Psoas muscle (tissue), 8 donors: ENCODE data around the gene CPED1. TPM values are rescaled to one million over a fixed set of nuclear protein-coding genes. Genes with fewer than 3 reads are reported as not detected.
"Not testable (repeated sequence)": the region's sequence is repeated elsewhere in the genome, so short reads cannot be mapped to it uniquely, and the experiment has no call there.

ENCODE experiments used
- ATAC-seq, 4 donors: fragments of 200-7000 bp; cut with Tn5 transposase; one replicate each; pipeline ENCODE4 v1.9.1; 2020; ENCODE audit warnings: moderate library complexity in 3 of 4, mild to moderate bottlenecking in 2 of 4
- DNase-seq, 2 donors: peaks; one replicate each; pipeline ENCODE4 v3.0.0-alpha.2; 2020
- H3K27ac ChIP-seq: fragments of 200-600 bp; one replicate; pipeline ENCODE4 v1.8.0; 2022
- H3K27me3 ChIP-seq, 3 donors: fragments of 200-600 bp in 1 of 3; one replicate each; pipeline versions ENCODE4 v1.6.1 to v1.8.0; 2013 to 2022; ENCODE audit warnings: low read length in 2 of 3, mild to moderate bottlenecking in 2 of 3, moderate library complexity in 1 of 3; ENCODE audit not compliant: insufficient read depth in 3 of 3
- H3K36me3 ChIP-seq, 2 donors: fragments of 200-600 bp in 1 of 2; one replicate each; pipeline versions ENCODE4 v1.6.1 to v1.8.0; 2013 to 2022; ENCODE audit warnings: low read depth in 1 of 2, mild to moderate bottlenecking in 1 of 2, moderate library complexity in 1 of 2; ENCODE audit not compliant: insufficient read depth in 1 of 2
- H3K4me1 ChIP-seq: fragments of 200-600 bp; one replicate; pipeline ENCODE4 v1.8.0; 2022
- H3K4me3 ChIP-seq: fragments of 200-600 bp; one replicate; pipeline ENCODE4 v1.8.0; 2022; ENCODE audit warnings: mild to moderate bottlenecking
- H3K9me3 ChIP-seq: fragments of 200-600 bp; one replicate; pipeline ENCODE4 v1.8.0; 2022
- WGBS, 3 donors: extraction: QIAGEN DNeasy Blood & Tissue Kit; methylation state at CpG; one replicate each; pipeline versions ENCODE4 v1.1.6 to v1.1.7; 2013; 5-methylcytosine and 5-hydroxymethylcytosine counted together
- intact Hi-C, 2 donors: fragments of 100-400 bp; cut with DNase I; formaldehyde crosslinking; loops; one replicate each; pipeline versions ENCODE4 v1.11.0 to v1.14.2; 2022
- polyA plus RNA-seq, 3 donors: library from polyadenylated mRNA; stranded (reverse); fragments of 200-250 nt; gene quantifications; one replicate each; pipeline ENCODE4 v1.2.3, GENCODE V29; 2013
- total RNA-seq, 4 donors: library from RNA; stranded (reverse); fragmentation: NEBNext Ultra II Directional in 2 of 4; extraction: Animal tissue kit (Norgen Biotek cat#: 25700) in 2 of 4; gene quantifications; one replicate each; pipeline versions ENCODE4 v1.2.1 to v1.2.4, GENCODE V29; 2021 to 2023
- TF ChIP-seq, protein P1 (sequence below): fragments of 200-600 bp; IDR thresholded peaks from one replicate; pipeline ENCODE4 v1.8.0; 2022; ENCODE audit warnings: antibody characterized with exemption
- donor health status: healthy with polysubstance abuse.
- donor health status: DM: no; HTN: no; CAD: no; lungs with moderate emphysema.
- donor health status: Bipolar disorder and iron deficiency.
- donor health status: healthy.
- donor health status: DM: yes; HTN: yes; CAD: no.
- donor health status: DM: no; HTN: no; CAD: no.
- donor health status: DM: no; HTN: no; CAD: no.
- donor health status: DM: yes; HTN: yes; CAD: no.

Gene CPED1
- total and polyA plus RNA-seq, 7 donors: 0.90 to 39.2 (median 12.0) TPM

DNA sequence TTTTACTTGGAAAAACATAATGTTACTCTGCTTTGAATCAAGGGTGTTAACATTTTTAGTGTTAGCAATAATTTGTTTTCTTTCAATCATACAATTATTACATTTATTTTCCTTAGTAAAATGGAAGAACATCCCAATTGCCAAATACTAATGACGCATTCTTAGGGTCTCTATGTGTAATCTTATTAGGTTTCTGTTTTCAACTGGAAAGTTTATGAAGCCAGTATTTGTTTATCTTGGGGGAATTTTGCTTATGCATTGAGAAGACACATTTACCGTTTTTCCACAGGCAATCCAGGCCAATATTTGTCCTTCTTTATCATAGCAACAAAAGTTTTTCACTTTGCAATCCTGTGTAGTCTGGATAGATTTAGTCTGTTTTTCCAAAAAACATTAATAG is 134.5 kb downstream of the CPED1 start:
- Histone ChIP-seq H3K4me3 (no peak overlapping the region), H3K9me3 (no peaks in the 10 kb centered on the region), H3K36me3 (peaks cover 0 to 42% of the 10 kb centered on the region in 2 donors), H3K27me3 (no peaks in the 10 kb centered on the region), H3K4me1 (no peaks in the 10 kb centered on the region), H3K27ac (no peak overlapping the region)
- intact Hi-C loops: loop anchor here in 1 of 2 donors (10.0 kb wide), 1 partner anchor 212 kb away; no protein-coding TSS in a partner anchor
- ATAC-seq (no peak), DNase-seq (no peak)
- WGBS, 3 donors: 72 to 79% (median 73%) methylated on average over 2 of the region's 2 CpGs
- TF ChIP-seq, protein P1, sequence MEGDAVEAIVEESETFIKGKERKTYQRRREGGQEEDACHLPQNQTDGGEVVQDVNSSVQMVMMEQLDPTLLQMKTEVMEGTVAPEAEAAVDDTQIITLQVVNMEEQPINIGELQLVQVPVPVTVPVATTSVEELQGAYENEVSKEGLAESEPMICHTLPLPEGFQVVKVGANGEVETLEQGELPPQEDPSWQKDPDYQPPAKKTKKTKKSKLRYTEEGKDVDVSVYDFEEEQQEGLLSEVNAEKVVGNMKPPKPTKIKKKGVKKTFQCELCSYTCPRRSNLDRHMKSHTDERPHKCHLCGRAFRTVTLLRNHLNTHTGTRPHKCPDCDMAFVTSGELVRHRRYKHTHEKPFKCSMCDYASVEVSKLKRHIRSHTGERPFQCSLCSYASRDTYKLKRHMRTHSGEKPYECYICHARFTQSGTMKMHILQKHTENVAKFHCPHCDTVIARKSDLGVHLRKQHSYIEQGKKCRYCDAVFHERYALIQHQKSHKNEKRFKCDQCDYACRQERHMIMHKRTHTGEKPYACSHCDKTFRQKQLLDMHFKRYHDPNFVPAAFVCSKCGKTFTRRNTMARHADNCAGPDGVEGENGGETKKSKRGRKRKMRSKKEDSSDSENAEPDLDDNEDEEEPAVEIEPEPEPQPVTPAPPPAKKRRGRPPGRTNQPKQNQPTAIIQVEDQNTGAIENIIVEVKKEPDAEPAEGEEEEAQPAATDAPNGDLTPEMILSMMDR: no peak

DNA sequence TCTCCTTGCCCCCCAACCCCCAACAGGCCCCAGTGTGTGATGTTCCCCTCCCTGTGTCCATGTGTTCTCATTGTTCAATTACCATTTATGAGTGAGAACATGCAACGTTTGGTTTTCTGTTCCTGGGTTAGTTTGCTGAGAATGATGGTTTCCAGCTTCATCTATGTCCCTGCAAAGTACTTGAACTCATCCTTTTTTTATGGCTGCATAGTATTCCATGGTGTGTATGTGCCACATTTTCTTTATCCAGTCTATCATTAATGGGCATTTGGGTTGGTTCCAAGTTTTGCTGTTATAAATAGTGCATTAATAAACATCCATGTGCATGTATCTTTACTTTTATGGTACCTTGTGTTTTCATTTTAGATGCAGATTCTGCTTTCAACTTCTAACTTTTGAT is 136.9 kb downstream of the CPED1 start:
- not testable (repeated sequence) for H3K9me3 ChIP-seq, H3K4me1 ChIP-seq, H3K27ac ChIP-seq, DNase-seq, H3K27me3 ChIP-seq, H3K4me3 ChIP-seq, ATAC-seq
- peaks cover 0 to 60% of the 10 kb centered on the region in 2 donors for H3K36me3 ChIP-seq
- intact Hi-C loops: loop anchor here in 1 of 2 donors (10.0 kb wide), 1 partner anchor 209 kb away; no protein-coding TSS in a partner anchor
- WGBS, 3 donors: 58 to 63% (median 63%) methylated on average over 1 of the region's 1 CpG

DNA sequence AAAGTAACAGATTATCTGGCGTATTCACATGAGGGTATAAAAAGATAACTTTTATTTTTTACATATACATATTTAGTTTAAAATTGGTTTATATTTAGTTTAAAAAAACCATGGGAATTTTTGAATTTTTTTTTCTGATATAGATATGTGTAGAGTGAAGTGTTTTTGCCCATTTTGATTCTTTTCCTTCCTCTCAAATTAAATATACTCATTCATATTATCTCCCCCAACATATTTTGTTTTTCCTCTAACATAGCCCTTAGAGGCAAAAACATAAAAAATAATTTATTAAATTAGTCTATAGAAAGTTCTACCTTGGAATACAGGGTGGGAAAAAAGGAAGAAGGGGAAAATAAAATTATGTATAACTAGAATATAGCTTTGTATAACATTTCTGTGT is 137.7 kb downstream of the CPED1 start:
- H3K27me3 ChIP-seq: no peaks in the 10 kb centered on the region
- DNase-seq: no peak
- no peak overlapping the region for H3K27ac ChIP-seq
- WGBS, 3 donors: 98 to 100% (median 100%) methylated on average over 1 of the region's 1 CpG
- H3K4me3 ChIP-seq: no peak overlapping the region
- no peaks in the 10 kb centered on the region for H3K4me1 ChIP-seq
- H3K36me3 ChIP-seq: peaks cover 0 to 68% of the 10 kb centered on the region in 2 donors
- intact Hi-C loops: loop anchor here in 1 of 2 donors (10.0 kb wide), 1 partner anchor 209 kb away; no protein-coding TSS in a partner anchor
- no peaks in the 10 kb centered on the region for H3K9me3 ChIP-seq
- TF ChIP-seq, protein P1: no peak
- no peak for ATAC-seq

DNA sequence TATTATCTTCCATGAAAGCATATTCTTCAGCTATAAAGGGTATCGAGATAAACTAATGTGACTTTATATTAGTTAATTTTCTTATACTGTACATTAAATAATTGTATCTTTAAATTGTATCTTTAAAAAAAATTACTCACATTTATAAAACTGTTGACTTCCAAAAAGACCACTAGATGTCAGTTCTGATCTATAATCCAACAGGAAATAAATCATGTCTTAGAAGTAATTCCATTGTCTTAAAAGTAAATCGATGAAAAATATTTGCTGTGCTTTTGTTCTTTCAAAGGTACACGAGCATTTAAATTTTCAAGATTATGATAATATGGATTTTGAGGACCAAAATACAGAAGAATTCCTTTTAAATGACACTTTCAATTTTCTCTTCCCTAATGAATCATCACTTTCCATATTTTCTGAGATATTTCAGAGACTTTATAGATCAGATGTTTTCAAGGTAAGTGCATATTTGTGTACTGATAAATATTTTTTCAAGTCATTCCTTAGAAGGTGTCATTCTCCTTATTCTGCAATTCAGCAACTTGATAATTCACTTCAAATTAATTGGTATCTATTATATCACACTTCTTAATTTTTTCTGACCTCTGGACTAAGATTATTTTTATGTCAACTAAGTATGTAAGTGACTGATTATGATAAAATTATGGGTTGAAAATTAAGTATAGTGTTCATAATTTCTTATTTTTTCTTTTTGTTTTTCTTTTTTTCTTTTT is 138.5 kb downstream of the CPED1 start:
- ATAC-seq: no peak
- no peaks in the 10 kb centered on the region for H3K9me3 ChIP-seq
- no peak overlapping the region for H3K27ac ChIP-seq
- peaks cover 0 to 76% of the 10 kb centered on the region in 2 donors for H3K36me3 ChIP-seq
- intact Hi-C loops: loop anchor here in 1 of 2 donors (10.0 kb wide), 1 partner anchor 208 kb away; no protein-coding TSS in a partner anchor
- DNase-seq: no peak
- WGBS, 3 donors: 48 to 56% (median 49%) methylated on average over 3 of the region's 3 CpGs
- no peaks in the 10 kb centered on the region for H3K27me3 ChIP-seq
- no peaks in the 10 kb centered on the region for H3K4me1 ChIP-seq
- TF ChIP-seq, protein P1: no peak
- no peak overlapping the region for H3K4me3 ChIP-seq

DNA sequence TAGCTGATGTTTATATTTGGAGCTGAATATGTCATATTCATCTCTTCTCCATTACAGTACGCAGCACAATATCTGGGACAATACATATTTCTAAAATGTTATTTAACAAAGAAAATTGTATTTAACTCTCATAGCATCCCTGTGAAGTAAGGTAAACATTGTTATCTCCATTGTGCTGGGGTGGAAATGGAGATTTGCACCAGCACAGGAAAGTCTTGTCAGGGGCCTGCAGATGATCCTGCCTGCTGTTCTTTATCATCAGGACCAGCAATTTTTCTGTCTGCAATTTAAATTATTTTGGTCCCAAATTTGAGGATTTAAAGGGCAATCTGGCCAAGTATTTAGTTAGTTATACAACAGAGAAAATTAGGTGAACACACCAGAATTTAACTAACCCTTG is 144.4 kb downstream of the CPED1 start:
- ATAC-seq: no peak
- Histone ChIP-seq H3K9me3 (no peaks in the 10 kb centered on the region), H3K4me1 (no peaks in the 10 kb centered on the region), H3K4me3 (no peak overlapping the region), H3K27me3 (no peaks in the 10 kb centered on the region), H3K27ac (no peak overlapping the region), H3K36me3 (peaks cover 0 to 96% of the 10 kb centered on the region in 2 donors)
- intact Hi-C loops: no loop called here
- DNase-seq: no peak
- TF ChIP-seq, protein P1: no peak
- 0% methylated on average over 1 of the region's 1 CpG for WGBS, 3 donors
